IMR-90 (cell line): ENCODE results near the gene CREBBP. TPM values are rescaled to one million over a fixed set of nuclear protein-coding genes. Genes with fewer than 3 reads are reported as not detected.

Experiments used
- ATAC-seq: fragments of 200-7000 bp; cut with Tn5 transposase; 2 replicates; pipeline ENCODE4 v1.9.1; 2020; ENCODE audit warnings: low read depth, mild to moderate bottlenecking, moderate library complexity
- BruUV-seq: library from RNA; stranded (reverse); fragments of 400-500 nt; replicated peaks from 2 replicates; lab custom pipeline; 2021; lab: Mats Ljungman, UMichigan
- CTCF ChIA-PET: fragments of 300-600 bp; formaldehyde crosslinking; extraction: SDS; loops from one replicate; lab custom pipeline; 2021; ENCODE audit warnings: antibody characterized with exemption; lab: Yijun Ruan, JAX
- POLR2A ChIA-PET: fragments of 300-600 bp; sonication (Branson Sonifier 250); formaldehyde crosslinking; loops from one replicate; lab custom pipeline; 2022; ENCODE audit warnings: antibody characterized with exemption; ENCODE audit not compliant: unreplicated experiment; lab: Charles Lee
- DNase-seq: peaks from one replicate; pipeline ENCODE4 v3.0.0; 2013
- H2AFZ ChIP-seq: replicated peaks from 2 replicates; pipeline ENCODE3; 2013; ENCODE audit warnings: low read length, mild to moderate bottlenecking; ENCODE audit not compliant: poor library complexity
- H2AK5ac ChIP-seq: 2 replicates; pipeline ENCODE4 v1.6.1; 2013; ENCODE audit warnings: low read depth, low read length, inconsistent platforms
- H2AK9ac ChIP-seq: replicated peaks from 2 replicates; pipeline ENCODE3; 2013; ENCODE audit warnings: mild to moderate bottlenecking, low read depth, low read length, moderate library complexity; ENCODE audit not compliant: poor library complexity
- H2BK120ac ChIP-seq: 2 replicates; pipeline ENCODE4 v1.6.1; 2013; ENCODE audit warnings: low read depth, low read length, inconsistent platforms
- H2BK15ac ChIP-seq: 3 replicates; pipeline ENCODE4 v1.6.1; 2013; ENCODE audit warnings: low read depth, low read length, inconsistent platforms
- H2BK20ac ChIP-seq: 2 replicates; pipeline ENCODE4 v1.6.1; 2013; ENCODE audit warnings: low read depth, mild to moderate bottlenecking, inconsistent platforms, low read length, moderate library complexity
- H2BK5ac ChIP-seq: 2 replicates; pipeline ENCODE4 v1.6.1; 2013; ENCODE audit warnings: mild to moderate bottlenecking, low read depth, low read length, inconsistent platforms; ENCODE audit not compliant: poor library complexity, severe bottlenecking
- H3K14ac ChIP-seq: replicated peaks from 2 replicates; pipeline ENCODE4 v1.6.1; 2013; ENCODE audit warnings: low read depth, low read length, inconsistent platforms
- H3K18ac ChIP-seq: 2 replicates; pipeline ENCODE4 v1.6.1; 2013; ENCODE audit warnings: low read depth, low read length, control low read depth
- H3K23ac ChIP-seq: 2 replicates; pipeline ENCODE4 v1.6.1; 2013; ENCODE audit warnings: low read depth, low read length, inconsistent platforms
- H3K27ac ChIP-seq: 2 replicates; pipeline ENCODE4 v1.5.1; 2013; ENCODE audit warnings: mild to moderate bottlenecking, control low read depth, low read length; ENCODE audit not compliant: insufficient read depth
- H3K27me3 ChIP-seq: 2 replicates; pipeline ENCODE4 v1.6.1; 2013; ENCODE audit warnings: low read length; ENCODE audit not compliant: control insufficient read depth, insufficient read depth
- H3K36me3 ChIP-seq: 2 replicates; pipeline ENCODE4 v1.6.1; 2013; ENCODE audit warnings: low read length, mixed read lengths; ENCODE audit not compliant: control insufficient read depth, insufficient read depth
- H3K4ac ChIP-seq: 2 replicates; pipeline ENCODE4 v1.6.1; 2013; ENCODE audit warnings: low read depth, low read length, inconsistent platforms
- H3K4me1 ChIP-seq: 2 replicates; pipeline ENCODE4 v1.6.1; 2013; ENCODE audit warnings: low read length, mixed read lengths; ENCODE audit not compliant: control insufficient read depth, insufficient read depth
- H3K4me2 ChIP-seq: 2 replicates; pipeline ENCODE4 v1.6.1; 2013; ENCODE audit warnings: low read depth, mild to moderate bottlenecking, control low read depth, low read length, moderate library complexity
- H3K4me3 ChIP-seq: 2 replicates; pipeline ENCODE4 v1.5.1; 2013; ENCODE audit warnings: low read depth, mild to moderate bottlenecking, control low read depth, low read length, moderate library complexity; ENCODE audit not compliant: insufficient read depth
- H3K56ac ChIP-seq: 2 replicates; pipeline ENCODE4 v1.6.1; 2013; ENCODE audit warnings: low read length, inconsistent platforms; ENCODE audit not compliant: insufficient read depth; ENCODE audit errors: extremely low read depth
- H3K79me1 ChIP-seq, 2 experiments: 2 replicates each; pipeline ENCODE4 v1.6.1; 2013; ENCODE audit warnings: low read length in 2 of 2, inconsistent platforms in 1 of 2, low read depth in 1 of 2
- H3K9ac ChIP-seq: 2 replicates; pipeline ENCODE4 v1.6.1; 2013; ENCODE audit warnings: low read depth, low read length, control low read depth
- H3K9me1 ChIP-seq: 2 replicates; pipeline ENCODE4 v1.6.1; 2013; ENCODE audit warnings: low read length, inconsistent platforms; ENCODE audit not compliant: insufficient read depth
- H3K9me3 ChIP-seq: 2 replicates; pipeline ENCODE4 v1.6.1; 2013; ENCODE audit warnings: low read length; ENCODE audit not compliant: control insufficient read depth, insufficient read depth
- H4K20me1 ChIP-seq: 2 replicates; pipeline ENCODE4 v1.6.1; 2013; ENCODE audit warnings: low read length, inconsistent platforms; ENCODE audit not compliant: insufficient read depth
- H4K5ac ChIP-seq: 2 replicates; pipeline ENCODE4 v1.6.1; 2013; ENCODE audit warnings: mild to moderate bottlenecking, low read depth, low read length, control low read depth
- H4K8ac ChIP-seq, 2 experiments: 2 replicates each; pipeline ENCODE4 v1.6.1; 2013; ENCODE audit warnings: low read depth in 2 of 2, low read length in 2 of 2, control low read depth in 1 of 2, inconsistent platforms in 1 of 2
- H4K91ac ChIP-seq: 2 replicates; pipeline ENCODE4 v1.6.1; 2013; ENCODE audit warnings: low read depth, low read length, inconsistent platforms; ENCODE audit not compliant: insufficient read depth
- MAZ ChIP-seq: IDR thresholded peaks from 2 replicates; pipeline ENCODE4 v1.6.1; 2012; ENCODE audit warnings: low read depth, mild to moderate bottlenecking, low read length, improper control_type of control experiment, moderate library complexity, borderline replicate concordance
- WGBS, 2 experiments: methylation state at CpG; one replicate each; pipeline versions ENCODE4 v1.1.5 to v1.1.7; 2013; ENCODE audit warnings: missing lambda C conversion rate in 2 of 2; ENCODE audit not compliant: insufficient read length in 1 of 2; ENCODE audit errors: extremely low coverage in 2 of 2; 5-methylcytosine and 5-hydroxymethylcytosine counted together
- dilution Hi-C: fragments of 300-500 bp; cut with HindIII; formaldehyde crosslinking; loops from one replicate; pipeline ENCODE4 v1.14.3; 2018; ENCODE audit warnings: low sequenced_read_pairs; ENCODE audit not compliant: unreplicated experiment
- in situ Hi-C: fragments of 300-500 bp; cut with MboI; formaldehyde crosslinking; loops from 3 replicates; pipeline ENCODE4 v1.14.3; 2019; ENCODE audit warnings: low sequenced_read_pairs, inconsistent platforms, mixed read lengths
- intact Hi-C: fragments of 100-400 bp; cut with micrococcal nuclease; formaldehyde crosslinking; loops from 2 replicates; pipeline ENCODE4 v1.10.0; 2022
- polyA plus RNA-seq, 3 experiments: library from polyadenylated mRNA; depleted of rRNA; stranded (reverse); fragments of >200 nt; gene quantifications; 2 replicates each; pipeline ENCODE4 v1.2.3, GENCODE V29; 2012; ENCODE audit warnings: low replicate concordance in 1 of 3
- total RNA-seq: library from RNA; depleted of rRNA; stranded (reverse); fragments of >200 nt; gene quantifications from 2 replicates; pipeline ENCODE4 v1.2.3, GENCODE V29; 2012

The CREBBP gene
- total and polyA plus RNA-seq, 2 of the 4 experiments (the other 2 are of a cell fraction), result 7.3 to 12.5 TPM

- TF ChIP-seq MAZ, result no peak
- no peak overlapping the region for H3K4me2 ChIP-seq
- no peak overlapping the region for H3K27ac ChIP-seq
- peaks cover 0 to 10% of the 10 kb centered on the region in 2 experiments; a peak in 2 of 4 replicates for H3K79me1 ChIP-seq
- H3K4me1 ChIP-seq, result peaks cover 4% of the 10 kb centered on the region; the same call in 1 of the 2 replicates
- H3K23ac ChIP-seq, result no peak overlapping the region
- no peaks in the 10 kb centered on the region for H3K9me3 ChIP-seq
- dilution Hi-C loops, result no loop called here
- H3K4me3 ChIP-seq, result no peak overlapping the region
- no peak overlapping the region for H3K18ac ChIP-seq
- no peaks in the 10 kb centered on the region for H3K9me1 ChIP-seq
- H2AK9ac ChIP-seq, result no peak overlapping the region
- no peak overlapping the region for H4K91ac ChIP-seq
- H3K14ac ChIP-seq, result no peak overlapping the region
- no peak overlapping the region for H3K56ac ChIP-seq
- no peak for ATAC-seq
- H4K5ac ChIP-seq, result no peak overlapping the region
- POLR2A ChIA-PET, result no interaction called here
- no peaks in the 10 kb centered on the region for H3K27me3 ChIP-seq
- no CpG with 5 or more reads among the region's 6 CpGs for WGBS, 2 experiments
- CTCF ChIA-PET, result no interaction called here
- no peak overlapping the region for H3K4ac ChIP-seq
- peaks cover 5% of the 10 kb centered on the region for H4K20me1 ChIP-seq
- in situ Hi-C loops, result no loop called here
- no peak for DNase-seq
- no peak overlapping the region for H2AK5ac ChIP-seq
- H4K8ac ChIP-seq, result no peak overlapping the region
- no peak overlapping the region for H2BK5ac ChIP-seq
- intact Hi-C loops, result no loop called here
- no peak overlapping the region for H3K9ac ChIP-seq
- no peak overlapping the region for H2AFZ ChIP-seq
- no peak overlapping the region for H2BK20ac ChIP-seq
- no peaks in the 10 kb centered on the region for H3K36me3 ChIP-seq
- no TSS peak for BruUV-seq
- no peak overlapping the region for H2BK15ac ChIP-seq
- no peak overlapping the region for H2BK120ac ChIP-seq
Measured at GRCh38 chr16:3884398-3884797, 3.9 kb upstream of the CREBBP start.
